ENCODE measurements around the gene BICDL2. TPM values are rescaled to one million over a fixed set of nuclear protein-coding genes. Genes with fewer than 3 reads are reported as not detected.

BICDL2 gene
- total and polyA plus RNA-seq, 5 donors = not detected

- DNase-seq = peak; percentile 93 to 97 (median 97)
- ATAC-seq = peak; percentile 94 to 95
- intact Hi-C loops (cut with DNase I) = no loop called here
- Histone ChIP-seq H3K4me1 (ENCODE audit: control insufficient read depth, insufficient read depth, low read length) (no peaks in the 10 kb centered on the region), H3K27me3 (ENCODE audit: control insufficient read depth, insufficient read depth) (no peaks in the 10 kb centered on the region), H3K4me3 (ENCODE audit: low read length) (peak within 1 kb of the TSS; percentile 73), H3K27ac (ENCODE audit: low read length) (peak within 1 kb of the TSS; percentile 87), H3K9me3 (ENCODE audit: control insufficient read depth, low read length) (no peaks in the 10 kb centered on the region)
- 5% methylated on average over 91 of the region's 91 CpGs for WGBS
These were observed 56.2 kb downstream of the BICDL2 start, which contains the start of gene PKMYT1 for GRCh38 chr16:2980227-2981176. PKMYT1 (minus strand) TSS chr16:2980446; CDS start chr16:2979657, 789 bp downstream.

- Histone ChIP-seq H3K9me3 (ENCODE audit: control insufficient read depth, low read length) (no peaks in the 10 kb centered on the region), H3K27me3 (ENCODE audit: control insufficient read depth, insufficient read depth) (no peaks in the 10 kb centered on the region), H3K27ac (ENCODE audit: low read length) (no peak overlapping the region), H3K4me3 (ENCODE audit: low read length) (peak overlapping the region; percentile 73), H3K4me1 (ENCODE audit: control insufficient read depth, insufficient read depth, low read length) (no peaks in the 10 kb centered on the region)
- intact Hi-C loops (cut with DNase I) = no loop called here
- ATAC-seq (no peak), DNase-seq (peak in 1 of 3 donors; percentile 75)
- 7% methylated on average over 43 of the region's 43 CpGs for WGBS
These were observed 57.0 kb downstream of the BICDL2 start for GRCh38 chr16:2979669-2980226.

Other genes starting within 250 kb of the BICDL2 start
- gene PRSS33, start 249.4 kb downstream of the BICDL2 start, total RNA-seq = not detected
- gene PRSS33, start 249.4 kb downstream of the BICDL2 start, polyA plus RNA-seq = not detected
- not detected for gene PRSS41, start 238.5 kb downstream of the BICDL2 start, total RNA-seq
- not detected for gene PRSS41, start 238.5 kb downstream of the BICDL2 start, polyA plus RNA-seq
- not detected for gene PRSS21, start 219.7 kb downstream of the BICDL2 start, total RNA-seq
- not detected for gene PRSS21, start 219.7 kb downstream of the BICDL2 start, polyA plus RNA-seq
- gene ZG16B, start 206.6 kb downstream of the BICDL2 start, total RNA-seq = under 1 TPM in 3 of 4 donors, not detected in 1; 0.35 to 0.64 (median 0.51) TPM
- gene ZG16B, start 206.6 kb downstream of the BICDL2 start, polyA plus RNA-seq = not detected
- not detected for gene PRSS22, start 178.8 kb downstream of the BICDL2 start, total RNA-seq
- gene PRSS22, start 178.8 kb downstream of the BICDL2 start, polyA plus RNA-seq = not detected
- gene FLYWCH2, start 153.7 kb downstream of the BICDL2 start, total RNA-seq = 10 to 100 TPM; 26.6 to 37.2 (median 29.1) TPM
- 44.3 TPM for gene FLYWCH2, start 153.7 kb downstream of the BICDL2 start, polyA plus RNA-seq
- gene FLYWCH1, start 125.0 kb downstream of the BICDL2 start, total RNA-seq = 10 to 100 TPM; 35.8 to 43.9 (median 36.4) TPM
- 28.9 TPM for gene FLYWCH1, start 125.0 kb downstream of the BICDL2 start, polyA plus RNA-seq
- not detected for gene KREMEN2, start 72.7 kb downstream of the BICDL2 start, total RNA-seq
- not detected for gene KREMEN2, start 72.7 kb downstream of the BICDL2 start, polyA plus RNA-seq
- 1 to 10 TPM; 4.0 to 8.8 (median 5.5) TPM for gene PAQR4, start 67.6 kb downstream of the BICDL2 start, total RNA-seq
- 10.3 TPM for gene PAQR4, start 67.6 kb downstream of the BICDL2 start, polyA plus RNA-seq
- gene PKMYT1, start 56.5 kb downstream of the BICDL2 start, total RNA-seq = 1 to 10 TPM in 2 of 4 donors, not detected in 2; 1.1 to 2.1 TPM
- gene PKMYT1, start 56.5 kb downstream of the BICDL2 start, polyA plus RNA-seq = 2.1 TPM
- under 1 TPM; 0.14 to 0.46 (median 0.25) TPM for gene CLDN9, start 24.0 kb downstream of the BICDL2 start, total RNA-seq
- gene CLDN9, start 24.0 kb downstream of the BICDL2 start, polyA plus RNA-seq = 0.41 TPM
- gene CLDN6, start 18.8 kb downstream of the BICDL2 start, total RNA-seq = not detected
- gene CLDN6, start 18.8 kb downstream of the BICDL2 start, polyA plus RNA-seq = not detected
- 10 to 100 TPM; 13.8 to 50.8 (median 28.0) TPM for gene TNFRSF12A, start 16.6 kb downstream of the BICDL2 start, total RNA-seq
- 94.7 TPM for gene TNFRSF12A, start 16.6 kb downstream of the BICDL2 start, polyA plus RNA-seq
- gene HCFC1R1, start 13.0 kb downstream of the BICDL2 start, total RNA-seq = 10 to 100 TPM; 43.7 to 80.5 (median 64.6) TPM
- gene HCFC1R1, start 13.0 kb downstream of the BICDL2 start, polyA plus RNA-seq = 122 TPM
- 10 to 100 TPM; 11.1 to 13.7 (median 13.0) TPM for gene THOC6, start 12.9 kb downstream of the BICDL2 start, total RNA-seq
- gene THOC6, start 12.9 kb downstream of the BICDL2 start, polyA plus RNA-seq = 13.1 TPM
- 1 to 10 TPM in 2 of 4 donors, under 1 TPM in 2; 0.72 to 1.7 (median 0.95) TPM for gene MMP25, start 9.6 kb upstream of the BICDL2 start, total RNA-seq
- 0.68 TPM for gene MMP25, start 9.6 kb upstream of the BICDL2 start, polyA plus RNA-seq
- gene IL32, start 28.7 kb upstream of the BICDL2 start, total RNA-seq = 10 to 100 TPM; 27.5 to 55.0 (median 37.8) TPM
- 62.8 TPM for gene IL32, start 28.7 kb upstream of the BICDL2 start, polyA plus RNA-seq
- gene ZSCAN10, start 62.4 kb upstream of the BICDL2 start, total RNA-seq = not detected
- gene ZSCAN10, start 62.4 kb upstream of the BICDL2 start, polyA plus RNA-seq = not detected
- 10 to 100 TPM in 1 of 4 donors, 1 to 10 TPM in 3; 6.4 to 10.1 (median 9.2) TPM for gene ZNF205, start 75.6 kb upstream of the BICDL2 start, total RNA-seq
- gene ZNF205, start 75.6 kb upstream of the BICDL2 start, polyA plus RNA-seq = 10.9 TPM
- 1 to 10 TPM; 6.2 to 8.7 (median 7.6) TPM for gene ZNF213, start 98.1 kb upstream of the BICDL2 start, total RNA-seq
- 7.2 TPM for gene ZNF213, start 98.1 kb upstream of the BICDL2 start, polyA plus RNA-seq
- gene OR1F1, start 151.3 kb upstream of the BICDL2 start, total RNA-seq = not detected
- gene OR1F1, start 151.3 kb upstream of the BICDL2 start, polyA plus RNA-seq = not detected
- gene ZNF200, start 198.2 kb upstream of the BICDL2 start, total RNA-seq = 1 to 10 TPM; 4.9 to 7.9 (median 6.1) TPM
- 2.9 TPM for gene ZNF200, start 198.2 kb upstream of the BICDL2 start, polyA plus RNA-seq
- gene MEFV, start 219.7 kb upstream of the BICDL2 start, total RNA-seq = 1 to 10 TPM in 3 of 4 donors, under 1 TPM in 1; 0.91 to 1.6 (median 1.6) TPM
- 0.32 TPM for gene MEFV, start 219.7 kb upstream of the BICDL2 start, polyA plus RNA-seq
- gene ZNF263, start 246.5 kb upstream of the BICDL2 start, total RNA-seq = 10 to 100 TPM; 10.5 to 17.8 (median 12.0) TPM
- 8.3 TPM for gene ZNF263, start 246.5 kb upstream of the BICDL2 start, polyA plus RNA-seq

All from right cardiac atrium (tissue), 5 donors.